ENCODE data around the gene MCOLN2. TPM values are rescaled to one million over a fixed set of nuclear protein-coding genes. Genes with fewer than 3 reads are reported as not detected.

MCOLN2 gene
- total RNA-seq, 1 experiment from 2014 or later = 1.3 TPM

- Histone ChIP-seq H3K4me1 (ENCODE audit: insufficient read depth, low read length) (peaks cover 3% of the 10 kb centered on the region; the same call in 1 of the 2 replicates), H4K5ac (ENCODE audit: insufficient read length, low read depth, low read length) (no peak overlapping the region), H4K91ac (ENCODE audit: insufficient read length, low read depth, low read length) (no peak overlapping the region), H2AK5ac (ENCODE audit: insufficient read length, low read length) (no peak overlapping the region), H3K56ac (ENCODE audit: insufficient read length, low read depth, low read length) (no peak overlapping the region), H4K20me1 (ENCODE audit: control insufficient read depth, insufficient read depth, insufficient read length) (no peaks in the 10 kb centered on the region), H2BK12ac (ENCODE audit: insufficient read length, low read depth, low read length) (no peak overlapping the region), H3T11ph (ENCODE audit: low read length) (no peak overlapping the region), H3K4ac (ENCODE audit: low read depth, low read length) (no peak overlapping the region), H2AFZ (ENCODE audit: low read length) (no peak overlapping the region), H2BK20ac (ENCODE audit: low read depth, low read length, poor library complexity, severe bottlenecking) (no peak overlapping the region), H3K14ac (ENCODE audit: insufficient read depth, low read length) (no peak overlapping the region), H3K27ac (ENCODE audit: insufficient read length, low read depth, low read length) (no peak overlapping the region), H2BK120ac (ENCODE audit: low read depth, low read length, poor library complexity, severe bottlenecking) (no peak overlapping the region), H3K18ac (ENCODE audit: insufficient read length, low read depth, low read length) (no peak overlapping the region), H3K9ac (ENCODE audit: extremely low read depth, insufficient read length, low read length) (no peak overlapping the region), H4K8ac (replicated peaks; ENCODE audit: insufficient read length, low read depth, low read length) (no peak overlapping the region), H3K23ac (ENCODE audit: insufficient read length, low read depth, low read length) (no peak overlapping the region), H3K79me2 (ENCODE audit: insufficient read depth, low read length) (no peaks in the 10 kb centered on the region), H3K79me1 (ENCODE audit: insufficient read depth, low read depth, low read length, poor library complexity, severe bottlenecking) (no peaks in the 10 kb centered on the region), H3K23me2 (ENCODE audit: insufficient read length, low read depth, low read length, poor library complexity, severe bottlenecking) (no peaks in the 10 kb centered on the region), H2BK5ac (ENCODE audit: insufficient read length, low read length) (no peak overlapping the region), H3K27me3 (ENCODE audit: insufficient read depth, low read length) (no peaks in the 10 kb centered on the region), H3K9me3 (ENCODE audit: control insufficient read depth, low read depth, low read length) (no peaks in the 10 kb centered on the region), H2BK15ac (ENCODE audit: low read depth, low read length) (no peak overlapping the region), H3K4me2 (ENCODE audit: insufficient read depth, insufficient read length, low read length) (no peak overlapping the region)
- no peak for TF ChIP-seq CTCF (conservative IDR thresholded peaks at IDR 0.05)
- H3K27ac Mint-ChIP-seq = no peak overlapping the region
- peaks cover 4% of the 10 kb centered on the region in 2 experiments; a peak in 2 of 4 replicates for H3K4me1 Mint-ChIP-seq
- WGBS (ENCODE audit: extremely low coverage, insufficient read length, low lambda C conversion rate) = no CpG with 5 or more reads among the region's 1 CpG
- no peaks in the 10 kb centered on the region for H3K9me3 Mint-ChIP-seq
- H3K27me3 Mint-ChIP-seq (ENCODE audit: low read depth) = no peaks in the 10 kb centered on the region; the same call in 1 of the 2 replicates
- no peak for DNase-seq
- no peaks in the 10 kb centered on the region for H3K36me3 Mint-ChIP-seq (ENCODE audit: insufficient read depth in 1 of 3, low read depth in 3 of 3)
- no peak overlapping the region for H3K4me3 Mint-ChIP-seq
These were observed 24.4 kb downstream of the MCOLN2 start for GRCh38 chr1:84972377-84972987.

Measured in H9 (cell line).